Endothelial cell of umbilical vein (primary cell): ENCODE measurements around the gene OPRD1. TPM values are rescaled to one million over a fixed set of nuclear protein-coding genes. Genes with fewer than 3 reads are reported as not detected.

Experiments used
- BruUV-seq: library from RNA; stranded (reverse); fragments of 400-500 nt; replicated peaks from 2 replicates; lab custom pipeline; 2021; lab: Mats Ljungman, UMichigan
- CTCF ChIA-PET: fragments of 300-600, 350-600 bp; sonication (Branson Sonifier 250); formaldehyde crosslinking; loops from one replicate; lab custom pipeline; 2021; ENCODE audit warnings: antibody characterized with exemption, inconsistent platforms; lab: Charles Lee
- POLR2A ChIA-PET: fragments of 300-600, 350-600 bp; sonication (Branson Sonifier 250); formaldehyde crosslinking; loops from one replicate; lab custom pipeline; 2021; ENCODE audit warnings: antibody characterized with exemption, inconsistent platforms; lab: Charles Lee
- DNase-seq: peaks from one replicate; pipeline ENCODE4 v3.0.0-alpha.2; 2011; ENCODE audit warnings: low read depth, low spot score
- FAIRE-seq: peaks from 2 replicates; lab custom pipeline; 2011; peaks lifted over from hg19 to GRCh38; lab: Jason Lieb, UNC
- H2AFZ ChIP-seq: 2 replicates; pipeline ENCODE4 v1.6.0; 2012; ENCODE audit warnings: low read depth, low read length, control low read depth, inconsistent platforms
- H3K27ac ChIP-seq: 2 replicates; pipeline ENCODE4 v1.5.1; 2011; ENCODE audit warnings: low read depth, mild to moderate bottlenecking, control low read depth, low read length, moderate library complexity; ENCODE audit not compliant: insufficient read depth
- H3K27me3 ChIP-seq, 2 experiments: 2 replicates each; pipeline versions ENCODE4 v1.6.0 to v1.6.1; 2011; ENCODE audit warnings: low read length in 2 of 2, mixed read lengths in 1 of 2; ENCODE audit not compliant: control insufficient read depth in 2 of 2, insufficient read depth in 2 of 2
- H3K36me3 ChIP-seq, 2 experiments: 2 replicates in 1 of 2; 3 replicates in 1 of 2; pipeline ENCODE4 v1.5.1; 2011; ENCODE audit warnings: low read length in 2 of 2, mild to moderate bottlenecking in 1 of 2, moderate library complexity in 1 of 2; ENCODE audit not compliant: control insufficient read depth in 2 of 2, insufficient read depth in 2 of 2; ENCODE audit errors: extremely low read depth in 1 of 2
- H3K4me1 ChIP-seq: 3 replicates; pipeline ENCODE4 v1.5.1; 2011; ENCODE audit warnings: mild to moderate bottlenecking, low read length; ENCODE audit not compliant: control insufficient read depth, insufficient read depth; ENCODE audit errors: extremely low read depth
- H3K4me2 ChIP-seq: 2 replicates; pipeline ENCODE4 v1.6.1; 2011; ENCODE audit warnings: low read length, control low read depth, mixed read lengths; ENCODE audit not compliant: insufficient read depth
- H3K4me3 ChIP-seq, 3 experiments: fragments of 200-600 bp in 1 of 3; sonication (generic), shearing (Covaris generic) in 1 of 3; replicated peaks in 1 of 3; 2 replicates each; pipeline ENCODE4 v1.5.1; 2011 to 2016; ENCODE audit warnings: control low read depth in 3 of 3, low read length in 3 of 3, mild to moderate bottlenecking in 2 of 3, inconsistent platforms in 1 of 3, low read depth in 1 of 3, moderate library complexity in 1 of 3; ENCODE audit not compliant: insufficient read depth in 1 of 3
- H3K79me2 ChIP-seq: 2 replicates; pipeline ENCODE4 v1.6.0; 2012; ENCODE audit warnings: low read length, inconsistent platforms; ENCODE audit not compliant: control insufficient read depth, insufficient read depth
- H3K9ac ChIP-seq: replicated peaks from 2 replicates; pipeline ENCODE3; 2011; ENCODE audit warnings: low read length, control low read depth; ENCODE audit not compliant: insufficient read depth; ENCODE audit errors: extremely low read depth
- H3K9me1 ChIP-seq: replicated peaks from 3 replicates; pipeline ENCODE4 v1.6.0; 2011; ENCODE audit warnings: mild to moderate bottlenecking, low read length; ENCODE audit not compliant: control insufficient read depth, insufficient read depth; ENCODE audit errors: extremely low read depth
- H3K9me3 ChIP-seq: replicated peaks from 2 replicates; pipeline ENCODE4 v1.5.1; 2012; ENCODE audit warnings: low read length, inconsistent platforms; ENCODE audit not compliant: control insufficient read depth, insufficient read depth
- H4K20me1 ChIP-seq: replicated peaks from 2 replicates; pipeline ENCODE3; 2011; ENCODE audit warnings: mild to moderate bottlenecking, low read length; ENCODE audit not compliant: control insufficient read depth, insufficient read depth; ENCODE audit errors: extremely low read depth
- EZH2 ChIP-seq: IDR thresholded peaks from 2 replicates; pipeline ENCODE4 v1.6.1; 2012; ENCODE audit warnings: borderline replicate concordance, low read depth, mild to moderate bottlenecking, moderate library complexity, low read length, inconsistent platforms; ENCODE audit not compliant: severe bottlenecking
- FOS ChIP-seq: IDR thresholded peaks from 2 replicates; pipeline ENCODE4 v1.6.1; 2011; ENCODE audit warnings: mild to moderate bottlenecking, low read length, moderate library complexity, borderline replicate concordance; ENCODE audit not compliant: insufficient read depth
- GATA2 ChIP-seq: IDR thresholded peaks from 2 replicates; pipeline ENCODE4 v1.7.0; 2011; ENCODE audit warnings: low read depth, mild to moderate bottlenecking, moderate library complexity, mixed read lengths, low read length; ENCODE audit not compliant: insufficient read length, insufficient read depth
- JUN ChIP-seq: IDR thresholded peaks from 2 replicates; pipeline ENCODE4 v1.6.1; 2011; ENCODE audit warnings: borderline replicate concordance, low read depth; ENCODE audit not compliant: insufficient read length, insufficient read depth
- MYC ChIP-seq: IDR thresholded peaks from one replicate; pipeline ENCODE4 v1.6.1; 2011; ENCODE audit warnings: mild to moderate bottlenecking, low read depth, low read length
- POLR2A ChIP-seq: IDR thresholded peaks from 2 replicates; pipeline ENCODE4 v1.6.1; 2012; ENCODE audit warnings: low read depth, mild to moderate bottlenecking, control low read depth, low read length
- POLR2AphosphoS5 ChIP-seq: IDR thresholded peaks from 2 replicates; pipeline ENCODE4 v1.6.1; 2012; ENCODE audit warnings: low read depth, mild to moderate bottlenecking, control low read depth, low read length, moderate library complexity; ENCODE audit not compliant: insufficient read depth
- dilution Hi-C: fragments of 300-500 bp; cut with MboI; formaldehyde crosslinking; loops from one replicate; pipeline ENCODE4 v1.15.0; 2019; ENCODE audit warnings: low sequenced_read_pairs; ENCODE audit not compliant: extremely low pct_ligation_motif_present
- intact Hi-C: fragments of 100-400 bp; cut with micrococcal nuclease; formaldehyde crosslinking; loops from one replicate; pipeline ENCODE4 v1.10.0; 2022
- polyA plus RNA-seq, 4 experiments: library from polyadenylated mRNA; depleted of rRNA in 3 of 4; stranded (reverse) in 3 of 4; unstranded in 1 of 4; fragments of >200 nt; gene quantifications; 2 replicates each; pipeline versions ENCODE4 v1.2.1 to v1.2.3, GENCODE V29; 2011 to 2012; ENCODE audit warnings: missing spikeins in 1 of 4
- total RNA-seq: library from RNA; stranded (reverse); gene quantifications from 2 replicates; pipeline ENCODE4 v1.2.3, GENCODE V29; 2021
- TF ChIP-seq, protein P1 (sequence below): IDR thresholded peaks from 2 replicates; pipeline ENCODE4 v1.6.1; 2011; ENCODE audit not compliant: insufficient read depth, insufficient read length
- TF ChIP-seq, protein P2 (sequence below), 2 donors: IDR thresholded peaks; 1 replicate in 1 of 2; 2 replicates in 1 of 2; pipeline ENCODE4 v1.5.1; 2011; ENCODE audit warnings: low read length in 2 of 2, mild to moderate bottlenecking in 2 of 2, moderate library complexity in 2 of 2, control low read depth in 1 of 2, inconsistent platforms in 1 of 2, low read depth in 1 of 2; ENCODE audit not compliant: insufficient read depth in 1 of 2; ENCODE audit errors: extremely low read depth in 1 of 2

Gene OPRD1
- total and polyA plus RNA-seq, 2 donors (not counting 3 experiments of a cell fraction or from before 2014, with no cell fraction given): not detected

DNA sequence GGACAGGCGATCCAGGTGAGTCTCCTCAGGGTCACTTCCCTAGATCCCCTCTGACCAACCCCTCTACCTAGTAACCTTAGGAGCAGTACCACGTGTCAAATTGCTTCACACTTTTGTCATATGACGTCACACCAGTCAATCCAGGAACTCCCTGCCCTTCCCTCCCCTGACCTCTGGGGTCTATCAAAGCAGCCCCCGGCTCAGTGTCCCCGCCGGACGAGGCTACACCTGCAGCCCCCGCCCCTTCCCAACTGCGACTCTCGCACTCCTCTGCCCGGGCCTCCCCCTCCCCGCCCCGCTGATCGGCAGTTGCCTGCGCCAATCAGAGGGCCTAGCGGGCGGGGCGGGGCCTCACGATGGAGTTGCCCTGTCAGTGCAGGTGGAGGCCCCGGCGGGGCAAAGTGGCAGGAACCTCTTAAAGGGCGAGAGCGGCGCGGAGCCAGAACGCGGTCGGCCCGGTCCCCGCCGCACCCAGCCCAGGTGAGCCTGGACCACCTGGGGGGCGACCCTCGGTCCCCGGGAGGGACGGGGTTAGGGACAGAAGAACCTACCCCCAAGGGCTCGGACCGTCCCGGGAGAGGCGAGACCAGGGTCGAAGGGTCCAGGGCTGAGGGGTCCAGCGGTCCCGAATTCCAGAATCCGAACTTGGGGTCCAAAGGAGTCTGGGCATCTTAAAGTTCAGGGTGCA is 74.9 kb downstream of the OPRD1 start:
- dilution Hi-C loops: no loop called here
- peak overlapping the region; percentile 88 for H3K9ac ChIP-seq
- H3K27ac ChIP-seq: peak overlapping the region; percentile 57
- peak overlapping the region; percentile 68 to 92 (median 84) for H3K4me3 ChIP-seq
- no peaks in the 10 kb centered on the region for H3K9me1 ChIP-seq
- POLR2A ChIA-PET: interaction anchor here (0.5 kb wide), 1 partner anchor 237 kb away, joined by 4 read pairs; no protein-coding TSS in a partner anchor
- TF ChIP-seq EZH2 (no peak), MYC (no peak), FOS (no peak), JUN (peak; percentile 16), POLR2A (no peak), POLR2AphosphoS5 (no peak), GATA2 (no peak)
- TF ChIP-seq, protein P1, sequence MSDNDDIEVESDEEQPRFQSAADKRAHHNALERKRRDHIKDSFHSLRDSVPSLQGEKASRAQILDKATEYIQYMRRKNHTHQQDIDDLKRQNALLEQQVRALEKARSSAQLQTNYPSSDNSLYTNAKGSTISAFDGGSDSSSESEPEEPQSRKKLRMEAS: peak; percentile 32
- TF ChIP-seq, protein P2, sequence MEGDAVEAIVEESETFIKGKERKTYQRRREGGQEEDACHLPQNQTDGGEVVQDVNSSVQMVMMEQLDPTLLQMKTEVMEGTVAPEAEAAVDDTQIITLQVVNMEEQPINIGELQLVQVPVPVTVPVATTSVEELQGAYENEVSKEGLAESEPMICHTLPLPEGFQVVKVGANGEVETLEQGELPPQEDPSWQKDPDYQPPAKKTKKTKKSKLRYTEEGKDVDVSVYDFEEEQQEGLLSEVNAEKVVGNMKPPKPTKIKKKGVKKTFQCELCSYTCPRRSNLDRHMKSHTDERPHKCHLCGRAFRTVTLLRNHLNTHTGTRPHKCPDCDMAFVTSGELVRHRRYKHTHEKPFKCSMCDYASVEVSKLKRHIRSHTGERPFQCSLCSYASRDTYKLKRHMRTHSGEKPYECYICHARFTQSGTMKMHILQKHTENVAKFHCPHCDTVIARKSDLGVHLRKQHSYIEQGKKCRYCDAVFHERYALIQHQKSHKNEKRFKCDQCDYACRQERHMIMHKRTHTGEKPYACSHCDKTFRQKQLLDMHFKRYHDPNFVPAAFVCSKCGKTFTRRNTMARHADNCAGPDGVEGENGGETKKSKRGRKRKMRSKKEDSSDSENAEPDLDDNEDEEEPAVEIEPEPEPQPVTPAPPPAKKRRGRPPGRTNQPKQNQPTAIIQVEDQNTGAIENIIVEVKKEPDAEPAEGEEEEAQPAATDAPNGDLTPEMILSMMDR (IDR thresholded peaks at IDR 0.05; ENCODE audit: extremely low read depth in 1 of 2, insufficient read depth in 1 of 2, low read depth in 1 of 2, low read length in 2 of 2): no peak
- H3K79me2 ChIP-seq: peaks cover 3% of the 10 kb centered on the region
- peak overlapping the region; percentile 97 for H2AFZ ChIP-seq
- no peaks in the 10 kb centered on the region for H4K20me1 ChIP-seq
- peaks cover 28% of the 10 kb centered on the region for H3K4me1 ChIP-seq
- no TSS peak for BruUV-seq
- no peaks in the 10 kb centered on the region for H3K9me3 ChIP-seq
- H3K27me3 ChIP-seq: no peaks in the 10 kb centered on the region
- peaks cover 0 to 2% of the 10 kb centered on the region in 2 experiments for H3K36me3 ChIP-seq
- DNase-seq: peak; percentile 80
- intact Hi-C loops: loop anchor here (1.0 kb wide), 3 partner anchors 11 to 294 kb away; partner anchors contain the start of genes EPB41 and SRSF4
- CTCF ChIA-PET: interaction anchor here (1.2 to 1.6 kb wide), 4 partner anchors 10 to 316 kb away, joined by 3 to 6 read pairs (median 4); partner anchors contain the start of gene EPB41
- H3K4me2 ChIP-seq: peak overlapping the region; percentile 91
- FAIRE-seq: peak; percentile 72
